ENCODE results near the gene KIF2C.

KIF2C gene

DNA sequence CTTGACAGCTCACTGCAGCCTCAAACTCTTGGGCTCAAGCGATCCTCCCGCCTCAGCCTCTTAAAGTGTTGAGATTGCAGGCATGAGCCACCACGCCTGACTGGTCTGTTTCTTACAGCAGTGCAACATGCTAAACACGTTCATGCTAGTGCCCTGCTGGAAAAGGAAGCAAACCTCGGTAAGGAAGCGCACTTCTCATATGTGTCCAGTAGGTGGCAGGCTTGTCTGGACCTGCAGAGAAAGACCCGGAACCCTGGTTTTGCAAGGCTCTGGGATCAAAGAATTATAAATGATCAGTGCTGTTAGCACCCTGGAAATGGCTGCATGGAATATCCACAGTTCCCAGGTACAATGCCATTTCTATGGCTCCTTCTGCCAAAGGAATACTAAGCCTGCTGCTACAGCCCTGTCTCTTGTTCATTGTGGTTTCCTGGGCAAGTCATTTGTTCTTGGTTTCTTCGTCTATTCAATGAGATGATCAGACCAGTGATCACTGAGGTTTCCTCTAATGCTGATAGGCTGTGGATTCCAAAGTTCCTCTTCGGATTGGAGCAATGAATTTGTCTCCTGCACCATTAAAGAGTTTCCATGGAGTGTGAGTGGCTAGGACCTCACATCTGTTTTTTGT, 24.6 kb upstream of the KIF2C start:
- CTCF ChIA-PET: no interaction called here
- peak; percentile 80 for DNase-seq (ENCODE audit: extremely low spot score)
- POLR2A ChIA-PET: no interaction called here
- no peak for TF ChIP-seq SP1 (IDR thresholded peaks at IDR 0.05)
- TF ChIP-seq ARNT (IDR thresholded peaks at IDR 0.05): no peak
- TF ChIP-seq, protein P1, sequence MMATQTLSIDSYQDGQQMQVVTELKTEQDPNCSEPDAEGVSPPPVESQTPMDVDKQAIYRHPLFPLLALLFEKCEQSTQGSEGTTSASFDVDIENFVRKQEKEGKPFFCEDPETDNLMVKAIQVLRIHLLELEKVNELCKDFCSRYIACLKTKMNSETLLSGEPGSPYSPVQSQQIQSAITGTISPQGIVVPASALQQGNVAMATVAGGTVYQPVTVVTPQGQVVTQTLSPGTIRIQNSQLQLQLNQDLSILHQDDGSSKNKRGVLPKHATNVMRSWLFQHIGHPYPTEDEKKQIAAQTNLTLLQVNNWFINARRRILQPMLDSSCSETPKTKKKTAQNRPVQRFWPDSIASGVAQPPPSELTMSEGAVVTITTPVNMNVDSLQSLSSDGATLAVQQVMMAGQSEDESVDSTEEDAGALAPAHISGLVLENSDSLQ (IDR thresholded peaks at IDR 0.05): no peak
- no peak for TF ChIP-seq FOXK2 (IDR thresholded peaks at IDR 0.05)

DNA sequence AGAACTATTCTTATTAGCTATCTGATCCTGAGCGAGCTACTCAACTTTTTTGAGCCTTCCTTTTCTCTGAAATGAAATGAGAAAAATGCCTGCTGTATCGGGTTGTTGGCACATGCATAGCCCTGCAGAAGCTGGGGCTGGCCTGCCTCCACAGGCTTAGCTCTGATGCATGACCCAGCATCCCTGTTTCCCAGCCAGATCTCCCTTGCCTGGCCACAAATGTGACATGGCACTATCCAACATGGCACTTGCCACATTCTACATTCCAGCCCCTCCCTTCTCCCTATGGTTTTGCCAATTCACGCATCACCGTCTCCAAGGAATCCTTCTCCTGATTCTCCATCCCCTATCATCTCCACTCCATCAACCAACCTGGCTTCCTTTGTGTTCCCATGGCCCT, 22.5 kb upstream of the KIF2C start:
- ChIA-PET CTCF (interaction anchor here (0.5 to 1.0 kb wide), 3 partner anchors 17 to 64 kb away, joined by 3 read pairs; no protein-coding TSS in a partner anchor), POLR2A (interaction anchor here (0.9 to 6.6 kb wide), 4 partner anchors 15 to 295 kb away, joined by 3 to 135 read pairs (median 4); partner anchors contain the start of genes ARMH1, HECTD3, RNU5D-1 and TMEM53)
- DNase-seq (ENCODE audit: extremely low spot score): no peak
- TF ChIP-seq ZNF384 (IDR thresholded peaks at IDR 0.05): no peak
- TF ChIP-seq TARDBP (IDR thresholded peaks at IDR 0.05): no peak
- TF ChIP-seq ELF4 (IDR thresholded peaks at IDR 0.05): no peak
- no peak for TF ChIP-seq CTBP1 (IDR thresholded peaks at IDR 0.05; ENCODE audit: borderline replicate concordance)
- no peak for TF ChIP-seq HDGF (IDR thresholded peaks at IDR 0.05; ENCODE audit: borderline replicate concordance)
- no peak for TF ChIP-seq NFRKB (IDR thresholded peaks at IDR 0.05)

GRCh38 chr1:44717653-44718052, 22.0 kb upstream of the KIF2C start:
- CTCF ChIA-PET: interaction anchor here (0.5 to 1.0 kb wide), 2 partner anchors 17 to 64 kb away, joined by 3 read pairs; no protein-coding TSS in a partner anchor

GRCh38 chr1:44718091-44718490, 21.5 kb upstream of the KIF2C start:
- ChIA-PET CTCF (interaction anchor here (0.6 to 1.0 kb wide), 2 partner anchors 65 to 318 kb away, joined by 3 read pairs; no protein-coding TSS in a partner anchor), POLR2A (interaction anchor here (1.1 to 6.6 kb wide), 4 partner anchors 14 to 294 kb away, joined by 4 to 135 read pairs (median 6); partner anchors contain the start of genes HECTD3, RNU5D-1, RPS8 and UROD)
- no peak for DNase-seq (ENCODE audit: extremely low spot score)

More at GRCh38 chr1:44717653-44718052, 22.0 kb upstream of the KIF2C start:
- POLR2A ChIA-PET: interaction anchor here (1.1 to 6.6 kb wide), 3 partner anchors 14 to 294 kb away, joined by 4 to 135 read pairs (median 4); partner anchors contain the start of genes HECTD3, RNU5D-1 and UROD
- DNase-seq (ENCODE audit: extremely low spot score): no peak
- no peak for TF ChIP-seq L3MBTL2 (conservative IDR thresholded peaks at IDR 0.05)
- TF ChIP-seq CTBP1 (IDR thresholded peaks at IDR 0.05; ENCODE audit: borderline replicate concordance): no peak
- TF ChIP-seq FOXM1 (IDR thresholded peaks at IDR 0.05; ENCODE audit: borderline replicate concordance): no peak
- TF ChIP-seq FOXK2 (IDR thresholded peaks at IDR 0.05): no peak
- TF ChIP-seq LEF1 (IDR thresholded peaks at IDR 0.05; ENCODE audit: borderline replicate concordance): no peak
- no peak for TF ChIP-seq SUZ12 (IDR thresholded peaks at IDR 0.05)
- TF ChIP-seq SP1 (IDR thresholded peaks at IDR 0.05): no peak
- TF ChIP-seq HDGF (IDR thresholded peaks at IDR 0.05; ENCODE audit: borderline replicate concordance): no peak
- TF ChIP-seq ELF4 (IDR thresholded peaks at IDR 0.05): no peak
- TF ChIP-seq ARNT (IDR thresholded peaks at IDR 0.05): no peak
- TF ChIP-seq ZNF384 (IDR thresholded peaks at IDR 0.05): no peak
- no peak for TF ChIP-seq BHLHE40 (IDR thresholded peaks at IDR 0.05; ENCODE audit: borderline replicate concordance)
- TF ChIP-seq, protein P1 (IDR thresholded peaks at IDR 0.05): no peak
- no peak for TF ChIP-seq TARDBP (IDR thresholded peaks at IDR 0.05)
- no peak for TF ChIP-seq FOXA1 (IDR thresholded peaks at IDR 0.05)

GRCh38 chr1:44719318-44719717, 20.3 kb upstream of the KIF2C start:
- ChIA-PET CTCF (no interaction called here), POLR2A (interaction anchor here (1.1 to 6.6 kb wide), 5 partner anchors 13 to 292 kb away, joined by 3 to 135 read pairs (median 4); partner anchors contain the start of genes HECTD3, RNU5D-1, RPS8 and UROD)
- no peak for TF ChIP-seq ARNT (IDR thresholded peaks at IDR 0.05)
- no peak for TF ChIP-seq L3MBTL2 (conservative IDR thresholded peaks at IDR 0.05)
- TF ChIP-seq LEF1 (IDR thresholded peaks at IDR 0.05; ENCODE audit: borderline replicate concordance): no peak
- TF ChIP-seq FOXA1 (IDR thresholded peaks at IDR 0.05): no peak
- no peak for TF ChIP-seq ZNF384 (IDR thresholded peaks at IDR 0.05)
- no peak for TF ChIP-seq FOXK2 (IDR thresholded peaks at IDR 0.05)
- TF ChIP-seq CTBP1 (IDR thresholded peaks at IDR 0.05; ENCODE audit: borderline replicate concordance): no peak
- TF ChIP-seq HDGF (IDR thresholded peaks at IDR 0.05; ENCODE audit: borderline replicate concordance): no peak
- TF ChIP-seq, protein P1 (IDR thresholded peaks at IDR 0.05): no peak
- TF ChIP-seq NFRKB (IDR thresholded peaks at IDR 0.05): no peak
- TF ChIP-seq FOXM1 (IDR thresholded peaks at IDR 0.05; ENCODE audit: borderline replicate concordance): no peak
- DNase-seq (ENCODE audit: extremely low spot score): no peak

More at GRCh38 chr1:44718091-44718490, 21.5 kb upstream of the KIF2C start:
- TF ChIP-seq BHLHE40 (IDR thresholded peaks at IDR 0.05; ENCODE audit: borderline replicate concordance) (no peak), ARNT (IDR thresholded peaks at IDR 0.05) (no peak), L3MBTL2 (conservative IDR thresholded peaks at IDR 0.05) (no peak), ZNF384 (IDR thresholded peaks at IDR 0.05) (no peak), ELF4 (IDR thresholded peaks at IDR 0.05) (no peak), NFRKB (IDR thresholded peaks at IDR 0.05) (no peak), LEF1 (IDR thresholded peaks at IDR 0.05; ENCODE audit: borderline replicate concordance) (no peak)
- TF ChIP-seq, protein P1 (IDR thresholded peaks at IDR 0.05): no peak

All from HEK293T (cell line).